HG03575 (cell line): ENCODE measurements around the gene DCHS2.
"Not testable (repeated sequence)": the region's sequence is repeated elsewhere in the genome, so short reads cannot be mapped to it uniquely, and the experiment has no call there.

Experiments used
- ATAC-seq: cut with Tn5 transposase; IDR thresholded peaks from one replicate; pipeline ENCODE4 v1.9.1; 2021; ENCODE audit not compliant: unreplicated experiment, insufficient number of reproducible peaks, low FRiP score; ENCODE audit errors: extremely low read depth

DCHS2 gene

GRCh38 chr4:154304679-154305078 lies 186.9 kb downstream of the DCHS2 start:
- no peak for ATAC-seq

DNA sequence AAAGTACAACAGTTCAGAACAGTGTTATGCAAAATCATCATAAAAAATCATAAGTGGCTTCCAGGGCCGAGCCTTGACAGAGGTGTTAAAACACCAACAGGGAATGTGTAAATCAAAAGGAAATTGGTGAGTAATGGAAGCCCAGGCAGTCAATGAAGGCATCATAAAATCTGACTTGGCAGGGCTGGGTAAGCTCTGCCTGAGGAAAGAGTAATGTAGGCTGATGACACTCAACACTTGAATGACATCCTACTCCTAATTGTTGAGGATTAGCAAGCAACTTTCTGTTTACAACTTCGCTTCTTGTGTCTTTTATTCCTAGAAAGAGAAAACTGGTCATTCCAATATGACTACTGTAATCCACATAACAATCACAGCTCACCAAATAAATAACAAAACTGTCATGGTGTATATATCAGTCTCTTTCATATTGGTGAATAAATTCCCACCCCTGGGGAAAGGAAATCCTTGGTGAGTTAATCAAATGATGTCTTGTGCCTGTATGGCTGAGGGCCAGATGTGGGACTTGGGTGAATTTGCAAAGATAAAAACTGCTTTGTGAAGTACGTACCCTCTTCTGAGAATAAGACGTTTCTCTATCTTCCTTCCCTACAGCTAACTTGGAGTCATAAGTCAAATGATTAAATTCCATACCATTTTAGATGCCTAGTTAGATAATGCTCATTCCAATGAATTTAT lies 196.8 kb downstream of the DCHS2 start:
- ATAC-seq = no peak

- ATAC-seq = no peak
Observed at GRCh38 chr4:154293427-154293826, 198.2 kb downstream of the DCHS2 start.

DNA sequence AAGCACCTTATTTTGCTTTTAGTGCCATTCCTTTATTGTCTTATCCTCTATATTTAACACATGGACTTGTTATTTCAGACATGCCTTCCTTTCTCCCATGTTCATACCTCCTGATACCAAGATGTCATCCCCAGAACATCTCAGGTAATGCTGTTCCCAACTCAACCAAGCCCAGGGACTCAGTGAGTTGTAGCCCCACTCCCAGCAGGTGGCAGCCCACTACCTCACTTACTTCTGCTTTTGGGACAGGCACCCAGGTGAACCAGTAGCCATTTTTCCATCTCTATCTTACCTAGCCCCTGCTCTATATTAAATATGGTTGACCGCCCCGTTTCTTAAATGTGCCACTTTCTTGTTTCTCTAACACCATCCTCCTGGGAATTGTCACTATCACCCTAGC lies 199.0 kb downstream of the DCHS2 start:
- ATAC-seq = no peak

DNA sequence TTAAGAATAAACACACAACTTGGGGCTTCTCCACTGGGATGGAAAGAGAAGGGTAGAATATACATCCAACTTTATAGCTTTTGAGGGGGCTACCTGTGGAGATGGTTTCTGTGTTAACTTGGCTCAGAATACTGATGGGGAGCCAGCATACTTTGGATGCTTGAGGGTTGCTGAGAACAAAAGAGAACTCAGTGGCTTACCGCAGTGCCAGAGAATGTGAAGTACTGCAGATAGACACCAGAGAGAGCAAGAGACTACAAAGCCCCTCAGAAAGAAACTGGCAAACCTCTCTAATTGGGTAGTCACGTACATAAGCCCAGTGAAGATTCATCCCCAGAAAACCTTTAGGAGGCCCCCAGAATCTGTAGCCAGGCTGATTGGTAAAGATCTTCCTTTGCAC lies 214.4 kb downstream of the DCHS2 start:
- ATAC-seq = no peak

DNA sequence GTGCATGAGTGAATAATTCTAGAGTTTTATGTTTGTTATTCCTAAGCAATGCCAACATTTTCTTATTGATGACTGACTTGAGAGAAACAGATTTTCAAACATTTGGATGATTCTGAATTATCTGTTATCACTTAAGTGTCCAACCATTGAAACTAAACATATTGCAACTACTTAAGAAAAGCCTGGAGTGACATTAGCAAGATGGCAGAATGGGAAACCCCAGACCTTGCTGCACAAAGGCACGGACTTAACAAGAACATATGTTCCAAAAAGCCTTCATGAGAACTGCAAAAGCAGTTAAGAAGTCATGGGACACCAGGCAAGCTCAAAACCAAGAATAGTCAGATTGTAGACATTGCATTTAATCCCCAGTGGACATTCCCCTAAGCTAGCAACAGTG lies 215.1 kb downstream of the DCHS2 start:
- ATAC-seq = no peak

DNA sequence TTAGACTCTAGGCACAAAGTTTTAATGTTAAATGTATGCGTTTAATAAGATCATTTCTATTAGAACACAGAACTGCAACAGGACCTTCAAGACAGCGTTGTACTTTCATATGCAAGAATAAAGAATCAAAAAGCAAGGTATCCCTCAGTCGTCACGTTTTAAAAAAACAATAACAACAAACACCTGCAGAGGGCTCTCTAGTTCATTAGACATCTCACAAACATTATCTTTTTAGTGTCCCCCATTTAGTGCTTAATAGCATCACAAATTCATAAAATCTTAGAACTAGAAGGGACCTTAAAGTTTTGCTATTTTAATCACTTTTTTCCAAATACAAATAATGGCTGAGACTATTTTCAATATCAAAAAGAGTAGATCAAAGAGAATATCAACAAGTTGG lies 236.6 kb downstream of the DCHS2 start:
- ATAC-seq = no peak

- ATAC-seq = no peak
Observed at GRCh38 chr4:154234576-154234975, 257.0 kb downstream of the DCHS2 start.

DNA sequence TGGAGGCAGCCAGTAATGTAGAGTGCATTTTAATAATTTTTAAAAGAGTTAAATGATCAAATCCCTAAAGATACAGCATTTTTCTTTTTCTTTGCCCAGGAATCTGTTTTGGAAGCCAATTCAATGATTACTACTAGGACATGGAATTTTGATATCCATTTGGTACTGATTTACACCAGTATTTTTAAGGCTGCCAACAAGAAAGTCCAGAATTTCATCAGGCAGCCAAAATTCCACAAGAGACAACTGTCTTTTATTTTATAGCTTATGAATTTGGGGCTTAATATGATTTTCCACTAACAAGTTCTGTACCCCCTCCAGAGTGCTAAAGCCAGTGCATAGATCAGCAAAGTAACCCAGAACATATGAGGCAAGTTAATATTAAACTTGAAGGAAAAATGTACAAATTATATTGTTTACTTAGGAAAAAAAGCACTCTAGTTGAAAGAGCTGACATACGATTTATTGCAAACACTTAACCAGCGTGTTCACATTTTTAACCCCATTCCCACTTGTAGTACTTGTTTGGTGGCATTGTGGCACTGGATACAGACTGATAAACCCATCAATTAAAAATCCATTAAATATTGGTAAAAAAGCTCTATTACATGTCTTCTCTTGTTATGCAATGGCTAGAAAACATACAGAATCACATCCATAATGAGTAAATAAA lies 259.7 kb downstream of the DCHS2 start:
- no peak for ATAC-seq

DNA sequence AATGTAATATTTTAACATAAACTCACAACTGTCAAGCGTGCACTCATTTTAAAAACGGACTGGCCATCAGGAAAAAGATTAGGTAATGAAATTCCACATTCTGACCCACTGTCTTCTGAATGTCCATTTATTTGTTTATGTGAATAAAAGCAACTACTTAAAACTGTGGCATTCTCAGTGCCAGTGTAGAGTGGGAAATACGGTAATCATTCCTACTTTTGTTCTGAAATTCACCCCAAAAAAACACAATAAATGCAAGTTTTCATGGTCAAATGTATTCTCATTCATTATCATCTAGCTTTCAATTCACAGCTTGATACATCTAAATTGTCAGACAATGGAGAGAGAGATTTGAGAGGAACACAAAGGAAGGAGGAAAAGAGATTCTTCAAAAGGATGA lies 260.9 kb downstream of the DCHS2 start:
- no peak for ATAC-seq

DNA sequence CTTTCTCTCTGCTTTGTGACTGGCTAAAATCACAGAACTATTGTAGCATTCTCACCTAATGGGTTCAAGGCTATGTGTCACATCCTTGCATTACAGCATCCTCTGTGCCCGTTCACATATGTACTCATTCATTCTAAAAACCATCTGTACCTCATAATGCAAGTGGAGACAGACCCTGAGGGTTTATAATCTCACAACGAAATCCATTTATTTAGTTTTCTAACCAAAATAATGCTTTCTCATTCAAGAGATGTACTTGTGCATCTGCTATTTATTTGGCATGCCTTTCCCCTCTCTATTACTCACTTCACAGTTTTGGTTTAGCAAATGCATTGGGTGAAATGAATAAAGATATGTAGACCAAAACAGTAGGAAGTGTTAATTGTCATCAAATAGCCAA lies 261.5 kb downstream of the DCHS2 start:
- no peak for ATAC-seq

GRCh38 chr4:154222875-154223274 lies 268.7 kb downstream of the DCHS2 start:
- no peak for ATAC-seq

- ATAC-seq = no peak
Observed at GRCh38 chr4:154218051-154218450, 273.5 kb downstream of the DCHS2 start.

GRCh38 chr4:154217384-154217783 lies 274.2 kb downstream of the DCHS2 start:
- not testable (repeated sequence) for ATAC-seq

GRCh38 chr4:154211506-154211905 lies 280.1 kb downstream of the DCHS2 start:
- no peak for ATAC-seq

GRCh38 chr4:154208424-154208823 lies 283.2 kb downstream of the DCHS2 start:
- no peak for ATAC-seq

- no peak for ATAC-seq
Observed at GRCh38 chr4:154205471-154205870, 286.1 kb downstream of the DCHS2 start.

GRCh38 chr4:154194649-154195048 lies 296.9 kb downstream of the DCHS2 start:
- ATAC-seq = no peak

GRCh38 chr4:154192585-154192984 lies 299.0 kb downstream of the DCHS2 start:
- no peak for ATAC-seq

- ATAC-seq = no peak
Observed at GRCh38 chr4:154189346-154189745, 302.3 kb downstream of the DCHS2 start.

DNA sequence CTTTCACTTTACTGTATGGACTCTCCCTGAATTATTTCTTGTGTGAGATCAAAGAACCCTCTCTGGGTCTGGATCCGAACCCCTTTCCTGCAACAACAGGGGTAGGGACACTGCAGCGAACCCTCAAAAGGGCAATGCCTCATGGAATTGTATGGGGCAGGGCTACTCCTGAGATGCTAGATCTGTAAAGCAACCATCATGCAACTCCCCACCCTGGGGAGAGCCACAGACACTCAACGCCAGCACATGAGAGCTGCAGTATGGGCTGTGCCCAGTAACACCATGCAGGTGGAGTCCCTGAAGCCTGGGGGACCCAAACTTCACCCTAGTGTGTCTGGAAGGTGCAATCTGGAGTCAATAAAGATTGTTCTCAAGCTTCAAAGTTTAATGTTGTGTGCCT lies 304.7 kb downstream of the DCHS2 start:
- ATAC-seq = no peak
